ENCODE data around the gene WBP1. TPM values are rescaled to one million over a fixed set of nuclear protein-coding genes. Genes with fewer than 3 reads are reported as not detected.
"Not testable (repeated sequence)": the region's sequence is repeated elsewhere in the genome, so short reads cannot be mapped to it uniquely, and the experiment has no call there.

The WBP1 gene
- polyA plus RNA-seq, 4 donors: 55.1 to 82.7 (median 66.4) TPM

DNA sequence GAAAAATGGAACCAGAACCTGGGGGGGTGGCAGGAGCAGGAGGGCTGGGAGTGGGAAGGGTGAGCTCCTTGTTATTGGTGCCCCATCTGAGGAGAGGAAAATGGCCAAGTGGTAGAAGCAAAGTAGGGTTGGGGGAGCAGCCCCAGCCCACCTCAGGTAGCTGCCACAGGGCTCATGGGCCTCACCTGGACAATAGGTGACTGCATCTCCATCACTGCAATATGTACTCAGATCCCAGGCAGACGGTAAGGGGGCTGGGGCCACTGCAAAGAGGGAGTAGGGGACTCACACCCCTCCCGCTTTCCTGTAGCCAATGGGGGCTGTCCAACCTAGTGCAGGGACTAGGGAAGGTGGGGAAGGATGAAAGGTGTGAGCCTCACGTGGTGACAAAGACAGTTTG is 41.0 kb upstream of the WBP1 start:
- no peak overlapping the region for H3K27ac ChIP-seq (ENCODE audit: low read depth in 1 of 3, low read length in 2 of 3)
- FAIRE-seq (no peak), DNase-seq (no peak)
- peaks cover 0 to 48% (median 0%) of the 10 kb centered on the region in 3 donors for H3K4me1 ChIP-seq (ENCODE audit: control insufficient read depth in 3 of 3, insufficient read depth in 2 of 3, low read depth in 1 of 3, low read length in 2 of 3)
- H3K9me3 ChIP-seq (ENCODE audit: control insufficient read depth in 2 of 2, insufficient read depth in 1 of 2, low read depth in 1 of 2, low read length in 1 of 2): no peaks in the 10 kb centered on the region
- 77 to 82% (median 77%) methylated on average over 3 of the region's 3 CpGs for WGBS, 3 donors
- peaks cover 0 to 27% (median 5%) of the 10 kb centered on the region in 3 donors for H3K27me3 ChIP-seq (ENCODE audit: control insufficient read depth in 3 of 3, insufficient read depth in 3 of 3, low read length in 3 of 3)
- H3K4me3 ChIP-seq (ENCODE audit: low read depth in 1 of 3, low read length in 3 of 3): no peak overlapping the region
- no peaks in the 10 kb centered on the region for H3K36me3 ChIP-seq (ENCODE audit: control insufficient read depth in 3 of 3, insufficient read depth in 2 of 3, low read depth in 1 of 3, low read length in 3 of 3)

GRCh38 chr2:74417763-74418162 is 40.5 kb upstream of the WBP1 start:
- DNase-seq (no peak), FAIRE-seq (no peak)
- Histone ChIP-seq H3K27ac (ENCODE audit: low read depth in 1 of 3, low read length in 2 of 3) (no peak overlapping the region), H3K4me3 (ENCODE audit: low read depth in 1 of 3, low read length in 3 of 3) (no peak overlapping the region), H3K9me3 (ENCODE audit: control insufficient read depth in 2 of 2, insufficient read depth in 1 of 2, low read depth in 1 of 2, low read length in 1 of 2) (no peaks in the 10 kb centered on the region), H3K27me3 (ENCODE audit: control insufficient read depth in 3 of 3, insufficient read depth in 3 of 3, low read length in 3 of 3) (peaks cover 0 to 27% (median 5%) of the 10 kb centered on the region in 3 donors), H3K4me1 (ENCODE audit: control insufficient read depth in 3 of 3, insufficient read depth in 2 of 3, low read depth in 1 of 3, low read length in 2 of 3) (peaks cover 0 to 47% (median 0%) of the 10 kb centered on the region in 3 donors), H3K36me3 (ENCODE audit: control insufficient read depth in 3 of 3, insufficient read depth in 2 of 3, low read depth in 1 of 3, low read length in 3 of 3) (no peaks in the 10 kb centered on the region)
- 83 to 91% (median 88%) methylated on average over 6 of the region's 6 CpGs for WGBS, 3 donors

DNA sequence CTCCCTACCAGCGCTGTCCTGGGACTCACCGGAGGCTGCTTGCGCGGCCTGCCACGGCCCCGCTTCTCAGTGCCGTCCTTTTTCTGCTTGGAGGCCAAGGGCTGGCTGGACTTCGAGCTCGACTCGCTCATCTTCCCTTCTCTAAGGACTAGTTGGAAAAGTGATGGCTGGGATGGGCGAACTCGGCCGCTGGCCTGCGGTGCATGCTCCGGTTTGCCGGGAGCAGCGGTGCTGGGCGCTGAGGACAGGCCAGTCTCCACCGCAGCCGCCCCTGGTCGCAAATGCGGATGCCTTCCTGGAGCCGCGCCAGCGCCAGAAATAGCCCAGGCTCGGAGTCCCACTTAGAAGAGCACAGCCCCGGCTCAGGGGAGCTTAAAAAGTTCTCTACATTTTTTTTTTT is 39.9 kb upstream of the WBP1 start:
- FAIRE-seq (no peak), DNase-seq (no peak)
- H3K9me3 ChIP-seq (ENCODE audit: control insufficient read depth in 2 of 2, insufficient read depth in 1 of 2, low read depth in 1 of 2, low read length in 1 of 2): no peaks in the 10 kb centered on the region
- no peaks in the 10 kb centered on the region for H3K36me3 ChIP-seq (ENCODE audit: control insufficient read depth in 3 of 3, insufficient read depth in 2 of 3, low read depth in 1 of 3, low read length in 3 of 3)
- WGBS, 3 donors: 81 to 91% (median 86%) methylated on average over 27 of the region's 27 CpGs
- H3K27ac ChIP-seq (ENCODE audit: low read depth in 1 of 3, low read length in 2 of 3): no peak overlapping the region
- H3K4me3 ChIP-seq (ENCODE audit: low read depth in 1 of 3, low read length in 3 of 3): no peak overlapping the region
- H3K27me3 ChIP-seq (ENCODE audit: control insufficient read depth in 3 of 3, insufficient read depth in 3 of 3, low read length in 3 of 3): peaks cover 0 to 27% (median 5%) of the 10 kb centered on the region in 3 donors
- H3K4me1 ChIP-seq (ENCODE audit: control insufficient read depth in 3 of 3, insufficient read depth in 2 of 3, low read depth in 1 of 3, low read length in 2 of 3): peaks cover 0 to 47% (median 0%) of the 10 kb centered on the region in 3 donors

GRCh38 chr2:74419345-74419744 is 38.9 kb upstream of the WBP1 start:
- H3K4me1 ChIP-seq (ENCODE audit: control insufficient read depth in 3 of 3, insufficient read depth in 2 of 3, low read depth in 1 of 3, low read length in 2 of 3): peaks cover 0 to 38% (median 0%) of the 10 kb centered on the region in 3 donors
- no peak overlapping the region for H3K4me3 ChIP-seq (ENCODE audit: low read depth in 1 of 3, low read length in 3 of 3)
- WGBS, 3 donors: 83 to 90% (median 84%) methylated on average over 1 of the region's 1 CpG
- no peak overlapping the region for H3K27ac ChIP-seq (ENCODE audit: low read depth in 1 of 3, low read length in 2 of 3)
- no peaks in the 10 kb centered on the region for H3K9me3 ChIP-seq (ENCODE audit: control insufficient read depth in 2 of 2, insufficient read depth in 1 of 2, low read depth in 1 of 2, low read length in 1 of 2)
- H3K27me3 ChIP-seq (ENCODE audit: control insufficient read depth in 3 of 3, insufficient read depth in 3 of 3, low read length in 3 of 3): peaks cover 0 to 26% (median 5%) of the 10 kb centered on the region in 3 donors
- no peak for DNase-seq
- FAIRE-seq: no peak
- H3K36me3 ChIP-seq (ENCODE audit: control insufficient read depth in 3 of 3, insufficient read depth in 2 of 3, low read depth in 1 of 3, low read length in 3 of 3): peaks cover 0 to 3% (median 0%) of the 10 kb centered on the region in 3 donors

DNA sequence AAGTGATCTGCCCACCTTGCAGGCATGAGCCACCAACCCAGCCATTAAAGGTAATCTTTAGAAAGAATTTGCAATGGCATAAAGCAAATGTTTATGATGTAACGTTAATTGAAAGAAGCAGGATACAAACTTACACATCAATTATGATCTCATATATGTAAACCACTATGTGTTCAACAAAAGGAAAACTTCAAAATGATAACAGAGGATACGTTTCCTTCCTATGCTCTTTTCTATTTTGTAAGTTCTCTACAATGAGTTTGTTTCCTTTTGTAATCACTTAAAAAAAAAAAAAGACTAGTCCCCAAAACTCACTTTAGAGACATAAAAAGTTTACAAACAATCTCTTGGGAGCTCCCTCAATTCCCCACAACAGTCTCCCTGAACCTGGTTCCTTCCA is 38.2 kb upstream of the WBP1 start:
- no peak for DNase-seq
- 72 to 80% (median 79%) methylated on average over 2 of the region's 2 CpGs for WGBS, 3 donors
- Histone ChIP-seq H3K27ac (ENCODE audit: low read depth in 1 of 3, low read length in 2 of 3) (no peak overlapping the region), H3K9me3 (ENCODE audit: control insufficient read depth in 2 of 2, insufficient read depth in 1 of 2, low read depth in 1 of 2, low read length in 1 of 2) (no peaks in the 10 kb centered on the region), H3K36me3 (ENCODE audit: control insufficient read depth in 3 of 3, insufficient read depth in 2 of 3, low read depth in 1 of 3, low read length in 3 of 3) (peaks cover 0 to 10% (median 0%) of the 10 kb centered on the region in 3 donors), H3K27me3 (ENCODE audit: control insufficient read depth in 3 of 3, insufficient read depth in 3 of 3, low read length in 3 of 3) (peaks cover 0 to 20% (median 5%) of the 10 kb centered on the region in 3 donors), H3K4me3 (ENCODE audit: low read depth in 1 of 3, low read length in 3 of 3) (no peak overlapping the region), H3K4me1 (ENCODE audit: control insufficient read depth in 3 of 3, insufficient read depth in 2 of 3, low read depth in 1 of 3, low read length in 2 of 3) (peaks cover 0 to 40% (median 0%) of the 10 kb centered on the region in 3 donors)
- FAIRE-seq: no peak

- not testable (repeated sequence) for FAIRE-seq; H3K9me3 ChIP-seq (ENCODE audit: control insufficient read depth in 2 of 2, insufficient read depth in 1 of 2, low read depth in 1 of 2, low read length in 1 of 2); H3K4me3 ChIP-seq (ENCODE audit: low read depth in 1 of 3, low read length in 3 of 3)
These were observed 37.7 kb upstream of the WBP1 start for GRCh38 chr2:74420443-74421103.

DNA sequence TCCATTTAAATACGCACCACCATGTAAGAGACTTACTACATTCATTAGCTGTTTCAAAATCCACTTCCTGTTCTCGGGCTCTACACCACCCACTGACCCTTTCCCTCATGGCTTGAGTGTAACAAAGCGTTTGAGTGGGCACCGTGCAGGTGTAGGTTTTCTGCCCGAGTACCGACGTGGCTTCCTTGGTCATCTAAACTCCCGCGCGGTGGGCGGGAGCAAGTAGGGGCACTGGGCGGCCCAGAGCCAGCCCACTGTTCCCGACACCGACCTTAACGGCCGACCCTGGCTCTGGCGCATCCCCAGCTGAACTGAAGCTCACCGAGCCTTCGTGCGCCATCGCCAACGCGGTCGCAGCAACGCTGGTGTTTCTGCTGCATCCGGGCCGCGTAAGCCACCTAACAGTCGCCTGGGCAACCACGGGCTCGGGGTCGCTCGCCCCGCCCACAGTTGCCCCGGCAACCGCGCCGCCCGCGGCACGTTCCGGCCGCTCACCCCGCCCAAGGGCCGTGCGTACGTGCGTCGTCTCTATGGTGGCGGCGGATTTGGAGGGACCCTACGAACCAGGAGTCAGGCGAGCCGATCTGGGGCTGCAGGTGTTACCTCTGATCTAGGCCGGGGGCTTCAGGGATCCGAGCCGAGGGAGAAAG is 36.9 kb upstream of the WBP1 start, which contains the start of the genes C2orf81 and WDR54:
C2orf81 (minus strand) TSS at position 399 of the 650 bp plus-strand sequence; CDS start at position 340, 59 bp downstream.
WDR54 (plus strand) TSS at position 510 of the 650 bp plus-strand sequence. CDS start 424 bp downstream, outside the sequence.
- no peaks in the 10 kb centered on the region for H3K9me3 ChIP-seq (ENCODE audit: control insufficient read depth in 2 of 2, insufficient read depth in 1 of 2, low read depth in 1 of 2, low read length in 1 of 2)
- WGBS, 3 donors: 0 to 1% (median 1%) methylated on average over 49 to 57 of the region's 57 CpGs
- H3K27ac ChIP-seq (ENCODE audit: low read depth in 1 of 3, low read length in 2 of 3): peak within 1 kb of the TSS in 2 of 3 donors; percentile 64 to 89
- DNase-seq (peak; percentile 72 to 89), FAIRE-seq (no peak)
- peaks cover 0 to 23% (median 3%) of the 10 kb centered on the region in 3 donors for H3K36me3 ChIP-seq (ENCODE audit: control insufficient read depth in 3 of 3, insufficient read depth in 2 of 3, low read depth in 1 of 3, low read length in 3 of 3)
- peaks cover 0 to 41% (median 0%) of the 10 kb centered on the region in 3 donors for H3K4me1 ChIP-seq (ENCODE audit: control insufficient read depth in 3 of 3, insufficient read depth in 2 of 3, low read depth in 1 of 3, low read length in 2 of 3)
- peak within 1 kb of the TSS; percentile 58 to 79 (median 60) for H3K4me3 ChIP-seq (ENCODE audit: low read depth in 1 of 3, low read length in 3 of 3)
- H3K27me3 ChIP-seq (ENCODE audit: control insufficient read depth in 3 of 3, insufficient read depth in 3 of 3, low read length in 3 of 3): peaks cover 0 to 6% (median 0%) of the 10 kb centered on the region in 3 donors

More at GRCh38 chr2:74420443-74421103, 37.7 kb upstream of the WBP1 start:
- H3K27ac ChIP-seq (ENCODE audit: low read depth in 1 of 3, low read length in 2 of 3); DNase-seq: not testable (repeated sequence)
- H3K4me1 ChIP-seq (ENCODE audit: control insufficient read depth in 3 of 3, insufficient read depth in 2 of 3, low read depth in 1 of 3, low read length in 2 of 3): peaks cover 0 to 39% (median 0%) of the 10 kb centered on the region in 3 donors
- peaks cover 0 to 15% (median 3%) of the 10 kb centered on the region in 3 donors for H3K36me3 ChIP-seq (ENCODE audit: control insufficient read depth in 3 of 3, insufficient read depth in 2 of 3, low read depth in 1 of 3, low read length in 3 of 3)
- 64 to 78% (median 66%) methylated on average over 19 of the region's 19 CpGs for WGBS, 3 donors
- H3K27me3 ChIP-seq (ENCODE audit: control insufficient read depth in 3 of 3, insufficient read depth in 3 of 3, low read length in 3 of 3): peaks cover 0 to 14% (median 5%) of the 10 kb centered on the region in 3 donors

- FAIRE-seq (no peak), DNase-seq (no peak)
- Histone ChIP-seq H3K4me3 (ENCODE audit: low read depth in 1 of 3, low read length in 3 of 3) (no peak overlapping the region), H3K36me3 (ENCODE audit: control insufficient read depth in 3 of 3, insufficient read depth in 2 of 3, low read depth in 1 of 3, low read length in 3 of 3) (peaks cover 2 to 42% (median 3%) of the 10 kb centered on the region in 3 donors), H3K27me3 (ENCODE audit: control insufficient read depth in 3 of 3, insufficient read depth in 3 of 3, low read length in 3 of 3) (no peaks in the 10 kb centered on the region), H3K27ac (ENCODE audit: low read depth in 1 of 3, low read length in 2 of 3) (no peak overlapping the region), H3K4me1 (ENCODE audit: control insufficient read depth in 3 of 3, insufficient read depth in 2 of 3, low read depth in 1 of 3, low read length in 2 of 3) (peaks cover 0 to 56% (median 0%) of the 10 kb centered on the region in 3 donors), H3K9me3 (ENCODE audit: control insufficient read depth in 2 of 2, insufficient read depth in 1 of 2, low read depth in 1 of 2, low read length in 1 of 2) (no peaks in the 10 kb centered on the region)
- 63 to 83% (median 74%) methylated on average over 9 of the region's 9 CpGs for WGBS, 3 donors
These were observed 34.8 kb upstream of the WBP1 start for GRCh38 chr2:74423231-74424095.

All from small intestine (tissue), 7 donors.